Measurements from ENCODE around the gene KDM4B. TPM values are rescaled to one million over a fixed set of nuclear protein-coding genes. Genes with fewer than 3 reads are reported as not detected.

Gene KDM4B
- total and polyA plus RNA-seq, 9 of the 15 experiments (the other 6 are each of a cell fraction or from before 2014, with no cell fraction given) = 0.21 to 29.9 (median 7.3) TPM

DNA sequence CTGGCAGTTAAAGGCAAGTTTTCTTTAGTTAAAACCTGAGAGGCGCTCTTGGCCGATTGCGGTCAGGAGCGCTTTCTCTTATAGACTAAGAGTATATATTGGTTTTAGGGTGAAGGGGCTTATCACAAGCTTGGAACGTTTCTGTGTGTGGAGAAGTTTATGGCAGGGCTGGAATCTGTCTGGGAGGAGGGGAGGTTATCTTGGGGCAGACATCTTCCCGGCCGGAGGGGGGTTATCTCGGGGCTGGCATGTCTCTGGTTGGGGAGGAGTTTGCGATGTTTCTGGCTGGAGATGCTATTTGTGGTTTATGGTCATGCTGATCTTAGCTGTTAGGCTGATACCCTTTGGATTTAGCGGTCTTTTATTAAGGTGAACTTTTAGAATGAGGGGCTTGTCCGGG lies 18.3 kb downstream of the KDM4B start:
- Histone ChIP-seq H3K9me1 (ENCODE audit: control insufficient read depth, insufficient read depth, low read length) (peaks cover 18% of the 10 kb centered on the region), H2AFZ (ENCODE audit: low read depth, low read length) (no peak overlapping the region), H3K36me3 (ENCODE audit: control insufficient read depth, insufficient read depth, low read length) (no peaks in the 10 kb centered on the region), H3K4me1 (replicated peaks in 1 of 2; ENCODE audit: control insufficient read depth in 2 of 2, insufficient read depth in 2 of 2, low read length in 2 of 2) (peaks cover 26 to 58% of the 10 kb centered on the region in 2 experiments), H3K79me2 (ENCODE audit: control insufficient read depth, insufficient read depth, low read length) (peaks cover 75% of the 10 kb centered on the region), H3K9ac (ENCODE audit: insufficient read depth in 1 of 2, low read depth in 2 of 2, low read length in 2 of 2) (peak overlapping the region in 1 of 2 experiments; percentile 86; a peak in 1 of 4 replicates), H3K4me3 (no peak overlapping the region), H4K20me1 (replicated peaks; ENCODE audit: control insufficient read depth, insufficient read depth, low read length) (peaks cover 81% of the 10 kb centered on the region), H3K4me2 (ENCODE audit: insufficient read depth, low read length) (no peak overlapping the region), H3K27me3 (ENCODE audit: control insufficient read depth in 2 of 2, insufficient read depth in 2 of 2, low read length in 2 of 2) (no peaks in the 10 kb centered on the region), H3K9me3 (replicated peaks; ENCODE audit: control insufficient read depth, insufficient read depth, low read depth, low read length) (no peaks in the 10 kb centered on the region), H3K27ac (ENCODE audit: extremely low read depth, low read depth, low read length) (no peak overlapping the region)
- ChIA-PET CTCF (ENCODE audit: low intra/inter-chr PET ratio) (no interaction called here), POLR2A (interaction anchor here (0.6 to 3.1 kb wide), 6 partner anchors 9 to 49 kb away, joined by 3 to 10 read pairs (median 4); partner anchors contain the start of gene KDM4B)
- whole genome bisulfite sequencing (ENCODE audit: insufficient coverage, low coverage, missing lambda C conversion rate) = 3% methylated on average over 11 of the region's 11 CpGs
- FAIRE-seq (peak; percentile 67), ATAC-seq (peak; percentile 33), DNase-seq (ENCODE audit: extremely low read depth in 1 of 4, low spot score in 3 of 4) (peak in 1 of 4 experiments; percentile 66)
- no TSS peak for BruUV-seq (replicated peaks)
- in situ Hi-C loops (cut with MboI) (no loop called here), intact Hi-C loops (cut with micrococcal nuclease) (no loop called here)
- TF ChIP-seq ESRRA (IDR thresholded peaks at IDR 0.05; ENCODE audit: borderline replicate concordance, low read depth) = peak; percentile 41; the same call in 1 of the 2 replicates
- TF ChIP-seq CTCFL (IDR thresholded peaks at IDR 0.05; ENCODE audit: borderline replicate concordance, insufficient read depth, low read depth, low read length, poor library complexity, severe bottlenecking) = no peak
- TF ChIP-seq RCOR1 (IDR thresholded peaks at IDR 0.05; ENCODE audit: borderline replicate concordance in 1 of 2, low read depth in 2 of 2, low read length in 2 of 2) = peak in 1 of 2 experiments; percentile 83; a peak in 2 of 4 replicates
- 0 out of 2 replicates have a peak, but pooled peaks have one; percentile 20 for TF ChIP-seq ATF7 (IDR thresholded peaks at IDR 0.05)
- TF ChIP-seq HDAC2 (IDR thresholded peaks at IDR 0.05) = peak; percentile 16; the same call in 1 of the 2 replicates
- TF ChIP-seq MLLT1 (IDR thresholded peaks at IDR 0.05) = 0 out of 4 replicates have a peak, but pooled peaks of 1 of the 2 experiments have one; percentile 49
- no peak for TF ChIP-seq SAFB2 (IDR thresholded peaks at IDR 0.05; ENCODE audit: borderline replicate concordance, low read depth, low read length, severe bottlenecking)
- no peak for TF ChIP-seq BRF1 (IDR thresholded peaks at IDR 0.05; ENCODE audit: borderline replicate concordance, extremely low read depth, insufficient read length)
- no peak for TF ChIP-seq HDAC3 (IDR thresholded peaks at IDR 0.05; ENCODE audit: borderline replicate concordance, partially characterized antibody)
- no peak for TF ChIP-seq ZNF316 (IDR thresholded peaks at IDR 0.05)
- TF ChIP-seq CBX3 (IDR thresholded peaks at IDR 0.05; ENCODE audit: borderline replicate concordance in 1 of 2, low read length in 2 of 2) = no peak
- TF ChIP-seq SMAD4 (CRISPR knock-in tag; conservative IDR thresholded peaks at IDR 0.05) = peak; percentile 93
- peak; percentile 54; the same call in 1 of the 2 replicates for TF ChIP-seq TCF3 (CRISPR knock-in tag; IDR thresholded peaks at IDR 0.05)
- peak; percentile 88 for TF ChIP-seq CTBP1 (IDR thresholded peaks at IDR 0.05; ENCODE audit: borderline replicate concordance)
- TF ChIP-seq CXXC5 (CRISPR knock-in tag; IDR thresholded peaks at IDR 0.05) = peak; percentile 48; the same call in 1 of the 2 replicates
- TF ChIP-seq DMBX1 (CRISPR knock-in tag; IDR thresholded peaks at IDR 0.05; ENCODE audit: borderline replicate concordance) = no peak
- TF ChIP-seq NR2C1 (IDR thresholded peaks at IDR 0.05) = no peak
- TF ChIP-seq NR2C1 (tag; IDR thresholded peaks at IDR 0.05) = no peak
- TF ChIP-seq KLF16 (IDR thresholded peaks at IDR 0.05) = 0 out of 2 replicates have a peak, but pooled peaks have one; percentile 42
- TF ChIP-seq ARID1B (IDR thresholded peaks at IDR 0.05) = peak; percentile 79
- TF ChIP-seq EP300 (IDR thresholded peaks at IDR 0.05; ENCODE audit: low read length) = 0 out of 2 replicates have a peak, but pooled peaks have one; percentile 29
